GM12875 (cell line): Measurements from ENCODE around the gene ABHD6.

Experiments used
- H3K4me3 ChIP-seq: one replicate; pipeline ENCODE4 v1.5.1; 2011; ENCODE audit warnings: low read depth, low read length, control low read depth
- CTCF ChIP-seq: IDR thresholded peaks from 2 replicates; pipeline ENCODE4 v1.5.1; 2011; ENCODE audit warnings: low read depth, mild to moderate bottlenecking, control low read depth, inconsistent platforms, low read length, moderate library complexity, borderline replicate concordance; ENCODE audit not compliant: insufficient read depth

The ABHD6 gene

GRCh38 chr3:58206406-58207011 is 31.1 kb upstream of the ABHD6 start:
- TF ChIP-seq CTCF = no peak
- H3K4me3 ChIP-seq = no peak overlapping the region

- TF ChIP-seq CTCF = no peak
- H3K4me3 ChIP-seq = no peak overlapping the region
Measured at GRCh38 chr3:58207954-58208353, 29.6 kb upstream of the ABHD6 start.

- TF ChIP-seq CTCF = no peak
- H3K4me3 ChIP-seq = no peak overlapping the region
Measured at GRCh38 chr3:58209933-58210332, 27.7 kb upstream of the ABHD6 start.

GRCh38 chr3:58210761-58211460 is 26.7 kb upstream of the ABHD6 start, which contains the start of gene DNASE1L3:
DNASE1L3 (minus strand) TSS chr3:58210972; CDS start chr3:58210906, 66 bp downstream.
- H3K4me3 ChIP-seq = no peak within 1 kb of the TSS
- TF ChIP-seq CTCF = no peak

- H3K4me3 ChIP-seq = no peak overlapping the region
- peak; percentile 60 for TF ChIP-seq CTCF
Measured at GRCh38 chr3:58214484-58215316, 22.9 kb upstream of the ABHD6 start.

GRCh38 chr3:58215317-58216025 is 22.1 kb upstream of the ABHD6 start:
- TF ChIP-seq CTCF = no peak
- H3K4me3 ChIP-seq = no peak overlapping the region
